IMR-90 (cell line): ENCODE measurements around the gene KCNE4. TPM values are rescaled to one million over a fixed set of nuclear protein-coding genes. Genes with fewer than 3 reads are reported as not detected.

Experiments
- ATAC-seq: fragments of 200-7000 bp; cut with Tn5 transposase; 2 replicates; pipeline ENCODE4 v1.9.1; 2020; ENCODE audit warnings: low read depth, mild to moderate bottlenecking, moderate library complexity
- BruUV-seq: library from RNA; stranded (reverse); fragments of 400-500 nt; replicated peaks from 2 replicates; lab custom pipeline; 2021; lab: Mats Ljungman, UMichigan
- CTCF ChIA-PET: fragments of 300-600 bp; formaldehyde crosslinking; extraction: SDS; loops from one replicate; lab custom pipeline; 2021; ENCODE audit warnings: antibody characterized with exemption; lab: Yijun Ruan, JAX
- POLR2A ChIA-PET: fragments of 300-600 bp; sonication (Branson Sonifier 250); formaldehyde crosslinking; loops from one replicate; lab custom pipeline; 2022; ENCODE audit warnings: antibody characterized with exemption; ENCODE audit not compliant: unreplicated experiment; lab: Charles Lee
- DNase-seq: peaks from one replicate; pipeline ENCODE4 v3.0.0; 2013
- H2AFZ ChIP-seq: replicated peaks from 2 replicates; pipeline ENCODE3; 2013; ENCODE audit warnings: low read length, mild to moderate bottlenecking; ENCODE audit not compliant: poor library complexity
- H2AK5ac ChIP-seq: 2 replicates; pipeline ENCODE4 v1.6.1; 2013; ENCODE audit warnings: low read depth, low read length, inconsistent platforms
- H2AK9ac ChIP-seq: replicated peaks from 2 replicates; pipeline ENCODE3; 2013; ENCODE audit warnings: mild to moderate bottlenecking, low read depth, low read length, moderate library complexity; ENCODE audit not compliant: poor library complexity
- H2BK120ac ChIP-seq: 2 replicates; pipeline ENCODE4 v1.6.1; 2013; ENCODE audit warnings: low read depth, low read length, inconsistent platforms
- H2BK15ac ChIP-seq: 3 replicates; pipeline ENCODE4 v1.6.1; 2013; ENCODE audit warnings: low read depth, low read length, inconsistent platforms
- H2BK20ac ChIP-seq: 2 replicates; pipeline ENCODE4 v1.6.1; 2013; ENCODE audit warnings: low read depth, mild to moderate bottlenecking, inconsistent platforms, low read length, moderate library complexity
- H2BK5ac ChIP-seq: 2 replicates; pipeline ENCODE4 v1.6.1; 2013; ENCODE audit warnings: mild to moderate bottlenecking, low read depth, low read length, inconsistent platforms; ENCODE audit not compliant: poor library complexity, severe bottlenecking
- H3K14ac ChIP-seq: replicated peaks from 2 replicates; pipeline ENCODE4 v1.6.1; 2013; ENCODE audit warnings: low read depth, low read length, inconsistent platforms
- H3K18ac ChIP-seq: 2 replicates; pipeline ENCODE4 v1.6.1; 2013; ENCODE audit warnings: low read depth, low read length, control low read depth
- H3K23ac ChIP-seq: 2 replicates; pipeline ENCODE4 v1.6.1; 2013; ENCODE audit warnings: low read depth, low read length, inconsistent platforms
- H3K27ac ChIP-seq: 2 replicates; pipeline ENCODE4 v1.5.1; 2013; ENCODE audit warnings: mild to moderate bottlenecking, control low read depth, low read length; ENCODE audit not compliant: insufficient read depth
- H3K27me3 ChIP-seq: 2 replicates; pipeline ENCODE4 v1.6.1; 2013; ENCODE audit warnings: low read length; ENCODE audit not compliant: control insufficient read depth, insufficient read depth
- H3K36me3 ChIP-seq: 2 replicates; pipeline ENCODE4 v1.6.1; 2013; ENCODE audit warnings: low read length, mixed read lengths; ENCODE audit not compliant: control insufficient read depth, insufficient read depth
- H3K4ac ChIP-seq: 2 replicates; pipeline ENCODE4 v1.6.1; 2013; ENCODE audit warnings: low read depth, low read length, inconsistent platforms
- H3K4me1 ChIP-seq: 2 replicates; pipeline ENCODE4 v1.6.1; 2013; ENCODE audit warnings: low read length, mixed read lengths; ENCODE audit not compliant: control insufficient read depth, insufficient read depth
- H3K4me2 ChIP-seq: 2 replicates; pipeline ENCODE4 v1.6.1; 2013; ENCODE audit warnings: low read depth, mild to moderate bottlenecking, control low read depth, low read length, moderate library complexity
- H3K4me3 ChIP-seq: 2 replicates; pipeline ENCODE4 v1.5.1; 2013; ENCODE audit warnings: low read depth, mild to moderate bottlenecking, control low read depth, low read length, moderate library complexity; ENCODE audit not compliant: insufficient read depth
- H3K56ac ChIP-seq: 2 replicates; pipeline ENCODE4 v1.6.1; 2013; ENCODE audit warnings: low read length, inconsistent platforms; ENCODE audit not compliant: insufficient read depth; ENCODE audit errors: extremely low read depth
- H3K79me1 ChIP-seq, 2 experiments: 2 replicates each; pipeline ENCODE4 v1.6.1; 2013; ENCODE audit warnings: low read length in 2 of 2, inconsistent platforms in 1 of 2, low read depth in 1 of 2
- H3K9ac ChIP-seq: 2 replicates; pipeline ENCODE4 v1.6.1; 2013; ENCODE audit warnings: low read depth, low read length, control low read depth
- H3K9me1 ChIP-seq: 2 replicates; pipeline ENCODE4 v1.6.1; 2013; ENCODE audit warnings: low read length, inconsistent platforms; ENCODE audit not compliant: insufficient read depth
- H3K9me3 ChIP-seq: 2 replicates; pipeline ENCODE4 v1.6.1; 2013; ENCODE audit warnings: low read length; ENCODE audit not compliant: control insufficient read depth, insufficient read depth
- H4K20me1 ChIP-seq: 2 replicates; pipeline ENCODE4 v1.6.1; 2013; ENCODE audit warnings: low read length, inconsistent platforms; ENCODE audit not compliant: insufficient read depth
- H4K5ac ChIP-seq: 2 replicates; pipeline ENCODE4 v1.6.1; 2013; ENCODE audit warnings: mild to moderate bottlenecking, low read depth, low read length, control low read depth
- H4K8ac ChIP-seq, 2 experiments: 2 replicates each; pipeline ENCODE4 v1.6.1; 2013; ENCODE audit warnings: low read depth in 2 of 2, low read length in 2 of 2, control low read depth in 1 of 2, inconsistent platforms in 1 of 2
- H4K91ac ChIP-seq: 2 replicates; pipeline ENCODE4 v1.6.1; 2013; ENCODE audit warnings: low read depth, low read length, inconsistent platforms; ENCODE audit not compliant: insufficient read depth
- POLR2A ChIP-seq: IDR thresholded peaks from 2 replicates; pipeline ENCODE4 v1.6.1; 2012; ENCODE audit warnings: mild to moderate bottlenecking, low read depth, low read length
- WGBS, 2 experiments: methylation state at CpG; one replicate each; pipeline versions ENCODE4 v1.1.5 to v1.1.7; 2013; ENCODE audit warnings: missing lambda C conversion rate in 2 of 2; ENCODE audit not compliant: insufficient read length in 1 of 2; ENCODE audit errors: extremely low coverage in 2 of 2; 5-methylcytosine and 5-hydroxymethylcytosine counted together
- dilution Hi-C: fragments of 300-500 bp; cut with HindIII; formaldehyde crosslinking; loops from one replicate; pipeline ENCODE4 v1.14.3; 2018; ENCODE audit warnings: low sequenced_read_pairs; ENCODE audit not compliant: unreplicated experiment
- in situ Hi-C: fragments of 300-500 bp; cut with MboI; formaldehyde crosslinking; loops from 3 replicates; pipeline ENCODE4 v1.14.3; 2019; ENCODE audit warnings: low sequenced_read_pairs, inconsistent platforms, mixed read lengths
- intact Hi-C: fragments of 100-400 bp; cut with micrococcal nuclease; formaldehyde crosslinking; loops from 2 replicates; pipeline ENCODE4 v1.10.0; 2022
- polyA plus RNA-seq, 3 experiments: library from polyadenylated mRNA; depleted of rRNA; stranded (reverse); fragments of >200 nt; gene quantifications; 2 replicates each; pipeline ENCODE4 v1.2.3, GENCODE V29; 2012; ENCODE audit warnings: low replicate concordance in 1 of 3
- total RNA-seq: library from RNA; depleted of rRNA; stranded (reverse); fragments of >200 nt; gene quantifications from 2 replicates; pipeline ENCODE4 v1.2.3, GENCODE V29; 2012

KCNE4 gene
- total and polyA plus RNA-seq, 2 of the 4 experiments (the other 2 are of a cell fraction), result 6.6 to 6.8 TPM

DNA sequence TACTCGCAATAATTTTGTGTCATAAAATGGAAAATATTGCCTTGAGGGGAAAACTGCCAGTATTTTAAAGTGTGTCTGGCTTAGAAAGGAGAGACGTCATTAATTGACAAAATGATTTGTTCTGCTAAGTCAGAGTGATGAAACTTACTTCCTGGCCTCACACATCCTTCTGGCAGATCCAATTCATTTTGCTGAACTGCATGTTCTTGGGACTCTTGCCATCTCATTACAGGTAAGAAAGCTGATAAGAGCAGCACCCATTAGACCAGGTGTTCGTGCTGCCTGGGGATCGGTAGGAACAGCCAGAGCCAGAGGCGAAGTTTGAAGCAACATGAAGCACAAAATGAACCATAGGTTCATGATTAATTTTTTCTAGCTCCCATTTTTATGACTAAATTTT, 38.0 kb downstream of the KCNE4 start:
- no CpG with 5 or more reads among the region's 5 CpGs for WGBS, 2 experiments
- CTCF ChIA-PET, result no interaction called here

More for the DNA sequence above, 38.0 kb downstream of the KCNE4 start:
- in situ Hi-C loops (no loop called here), intact Hi-C loops (no loop called here), dilution Hi-C loops (no loop called here)
- no peak overlapping the region for H3K4ac ChIP-seq
- H4K20me1 ChIP-seq, result no peaks in the 10 kb centered on the region
- no peak overlapping the region for H2AFZ ChIP-seq
- POLR2A ChIA-PET, result no interaction called here
- H2BK20ac ChIP-seq, result no peak overlapping the region
- no peak overlapping the region for H2BK120ac ChIP-seq
- H3K14ac ChIP-seq, result no peak overlapping the region
- H2BK15ac ChIP-seq, result no peak overlapping the region
- H3K9me3 ChIP-seq, result no peaks in the 10 kb centered on the region
- H3K9ac ChIP-seq, result no peak overlapping the region
- no peak overlapping the region for H3K23ac ChIP-seq
- no peak overlapping the region for H4K91ac ChIP-seq
- no peaks in the 10 kb centered on the region for H3K9me1 ChIP-seq
- no peaks in the 10 kb centered on the region for H3K36me3 ChIP-seq
- H3K4me2 ChIP-seq, result no peak overlapping the region
- no peaks in the 10 kb centered on the region for H3K27me3 ChIP-seq
- H3K27ac ChIP-seq, result no peak overlapping the region
- no peaks in the 10 kb centered on the region for H3K79me1 ChIP-seq
- no peak for TF ChIP-seq POLR2A
- ATAC-seq (no peak), DNase-seq (no peak)
- H2AK5ac ChIP-seq, result no peak overlapping the region
- no peak overlapping the region for H4K8ac ChIP-seq
- H3K4me3 ChIP-seq, result no peak overlapping the region
- H3K18ac ChIP-seq, result no peak overlapping the region
- H2BK5ac ChIP-seq, result no peak overlapping the region
- H3K56ac ChIP-seq, result no peak overlapping the region
- H4K5ac ChIP-seq, result no peak overlapping the region
- no TSS peak for BruUV-seq
- H3K4me1 ChIP-seq, result peaks cover 4% of the 10 kb centered on the region; the same call in 1 of the 2 replicates
- H2AK9ac ChIP-seq, result no peak overlapping the region
